HEK293 (cell line): ENCODE results near the gene CSF3.
A peak's percentile ranks its signal among the peaks of the same experiment; 100 is the strongest.

Experiments used
- CTCF ChIA-PET: fragments of 350-600 bp; formaldehyde crosslinking; extraction: SDS; loops from one replicate; lab custom pipeline; 2021; ENCODE audit warnings: antibody characterized with exemption; lab: Yijun Ruan, JAX
- POLR2A ChIA-PET: fragments of 300-600 bp; formaldehyde crosslinking; extraction: SDS; loops from one replicate; lab custom pipeline; 2020; ENCODE audit warnings: antibody characterized with exemption, inconsistent platforms; lab: Yijun Ruan, JAX
- H3K27ac ChIP-seq: fragments of 200-500 bp; sonication (Bioruptor generic); 2 replicates; pipeline ENCODE4 v1.5.1; 2014; ENCODE audit warnings: low read depth, low read length, control low read depth, inconsistent platforms; ENCODE audit errors: extremely low read depth
- H3K36me3 ChIP-seq, 2 experiments: fragments of 200-500 bp in 1 of 2; sonication (Bioruptor generic) in 1 of 2; 1 replicate in 1 of 2; 2 replicates in 1 of 2; pipeline ENCODE4 v1.5.1; 2014 to 2017; ENCODE audit warnings: inconsistent platforms in 2 of 2, low read length in 2 of 2; ENCODE audit not compliant: control insufficient read depth in 2 of 2, insufficient read depth in 1 of 2
- H3K4me1 ChIP-seq: fragments of 200-500 bp; sonication (Bioruptor generic); 2 replicates; pipeline ENCODE4 v1.5.1; 2014; ENCODE audit warnings: mild to moderate bottlenecking, low read length, inconsistent platforms; ENCODE audit not compliant: control insufficient read depth, insufficient read depth
- H3K4me3 ChIP-seq: 2 replicates; pipeline ENCODE4 v1.5.1; 2011; ENCODE audit warnings: low read depth, mild to moderate bottlenecking, control low read depth, low read length, moderate library complexity
- H3K9me3 ChIP-seq: fragments of 200-500 bp; sonication (Bioruptor generic); 2 replicates; pipeline ENCODE4 v1.5.1; 2014; ENCODE audit warnings: low read depth, low read length, inconsistent platforms; ENCODE audit not compliant: control insufficient read depth, insufficient read depth
- GLIS1 ChIP-seq: fragments of 450-650 bp; formaldehyde crosslinking; IDR thresholded peaks from 2 replicates; pipeline ENCODE4 v1.5.1; 2016; ENCODE audit warnings: missing biosample characterization, missing genetic modification characterization
- IKZF3 ChIP-seq: fragments of 450-650 bp; IDR thresholded peaks from 2 replicates; pipeline ENCODE4 v1.5.0; 2018; ENCODE audit warnings: missing biosample characterization, mild to moderate bottlenecking, missing genetic modification characterization, moderate library complexity
- PATZ1 ChIP-seq: fragments of 450-650 bp; formaldehyde crosslinking; IDR thresholded peaks from 2 replicates; pipeline ENCODE4 v1.5.1; 2016; ENCODE audit warnings: missing biosample characterization, missing genetic modification characterization
- PRDM1 ChIP-seq: fragments of 450-650 bp; formaldehyde crosslinking; IDR thresholded peaks from 2 replicates; pipeline ENCODE4; 2016; ENCODE audit warnings: missing biosample characterization, missing genetic modification characterization
- SCRT1 ChIP-seq: fragments of 450-650 bp; formaldehyde crosslinking; IDR thresholded peaks from 2 replicates; pipeline ENCODE4 v1.5.1; 2016; ENCODE audit warnings: missing biosample characterization, missing genetic modification characterization, borderline replicate concordance
- SCRT2 ChIP-seq: fragments of 450-650 bp; formaldehyde crosslinking; IDR thresholded peaks from 2 replicates; pipeline ENCODE4 v1.5.1; 2016; ENCODE audit warnings: missing biosample characterization, missing genetic modification characterization
- SETDB1 ChIP-seq: IDR thresholded peaks from one replicate; pipeline ENCODE4 v1.6.1; 2017; ENCODE audit warnings: mild to moderate bottlenecking, low read length, moderate library complexity, mixed read lengths; ENCODE audit not compliant: insufficient read length
- TCF7L2 ChIP-seq: IDR thresholded peaks from 2 replicates; pipeline ENCODE4 v1.6.1; 2011; ENCODE audit warnings: low read depth, mild to moderate bottlenecking, inconsistent platforms, low read length, moderate library complexity, borderline replicate concordance
- ZBTB44 ChIP-seq: fragments of 450-650 bp; IDR thresholded peaks from 2 replicates; pipeline ENCODE4 v1.5.1; 2018; ENCODE audit warnings: missing biosample characterization, mild to moderate bottlenecking, missing genetic modification characterization
- ZBTB6 ChIP-seq: fragments of 450-650 bp; formaldehyde crosslinking; IDR thresholded peaks from 2 replicates; pipeline ENCODE4 v1.5.1; 2017; ENCODE audit warnings: missing biosample characterization, missing genetic modification characterization
- ZNF175 ChIP-seq: fragments of 450-650 bp; formaldehyde crosslinking; IDR thresholded peaks from 2 replicates; pipeline ENCODE4 v1.5.1; 2016; ENCODE audit warnings: missing biosample characterization, missing genetic modification characterization
- ZNF18 ChIP-seq: fragments of 450-650 bp; formaldehyde crosslinking; IDR thresholded peaks from 2 replicates; pipeline ENCODE4 v1.5.1; 2016; ENCODE audit warnings: missing biosample characterization, missing genetic modification characterization
- ZNF202 ChIP-seq: fragments of 450-650 bp; formaldehyde crosslinking; IDR thresholded peaks from 2 replicates; pipeline ENCODE4 v1.5.1; 2016; ENCODE audit warnings: missing biosample characterization, missing genetic modification characterization, borderline replicate concordance
- ZNF324 ChIP-seq: fragments of 450-650 bp; formaldehyde crosslinking; IDR thresholded peaks from 2 replicates; pipeline ENCODE4 v1.5.1; 2016; ENCODE audit warnings: missing biosample characterization, missing genetic modification characterization
- ZNF37A ChIP-seq: fragments of 450-650 bp; IDR thresholded peaks from 2 replicates; pipeline ENCODE4 v1.5.1; 2018; ENCODE audit warnings: missing biosample characterization, missing genetic modification characterization
- ZNF426 ChIP-seq: fragments of 450-650 bp; formaldehyde crosslinking; IDR thresholded peaks from 2 replicates; pipeline ENCODE4 v1.5.1; 2017; ENCODE audit warnings: missing biosample characterization, missing genetic modification characterization, mild to moderate bottlenecking, inconsistent platforms, moderate library complexity
- ZNF501 ChIP-seq: fragments of 450-650 bp; formaldehyde crosslinking; IDR thresholded peaks from 2 replicates; pipeline ENCODE4 v1.5.1; 2016; ENCODE audit warnings: missing biosample characterization, missing genetic modification characterization
- ZNF555 ChIP-seq: fragments of 450-650 bp; formaldehyde crosslinking; conservative IDR thresholded peaks from 2 replicates; pipeline ENCODE4 v1.5.1; 2017; ENCODE audit warnings: missing biosample characterization, mild to moderate bottlenecking, missing genetic modification characterization, inconsistent platforms
- ZNF600 ChIP-seq: fragments of 450-650 bp; formaldehyde crosslinking; IDR thresholded peaks from 2 replicates; pipeline ENCODE4 v1.5.1; 2016; ENCODE audit warnings: missing biosample characterization, missing genetic modification characterization
- ZNF664 ChIP-seq: fragments of 450-650 bp; formaldehyde crosslinking; IDR thresholded peaks from 2 replicates; pipeline ENCODE4 v1.5.1; 2016; ENCODE audit warnings: missing biosample characterization, missing genetic modification characterization
- ZNF701 ChIP-seq: fragments of 450-650 bp; formaldehyde crosslinking; IDR thresholded peaks from 2 replicates; pipeline ENCODE4 v1.5.1; 2016; ENCODE audit warnings: missing biosample characterization, missing genetic modification characterization
- ZNF707 ChIP-seq: fragments of 450-650 bp; formaldehyde crosslinking; IDR thresholded peaks from 2 replicates; pipeline ENCODE4 v1.5.1; 2016; ENCODE audit warnings: missing biosample characterization, missing genetic modification characterization
- ZNF747 ChIP-seq: fragments of 450-650 bp; formaldehyde crosslinking; IDR thresholded peaks from 2 replicates; pipeline ENCODE4 v1.5.1; 2016; ENCODE audit warnings: missing biosample characterization, missing genetic modification characterization
- ZNF792 ChIP-seq: fragments of 450-650 bp; formaldehyde crosslinking; IDR thresholded peaks from 2 replicates; pipeline ENCODE4 v1.5.1; 2016; ENCODE audit warnings: missing biosample characterization, missing genetic modification characterization
- TF ChIP-seq, protein P1 (sequence below): fragments of 450-650 bp; formaldehyde crosslinking; IDR thresholded peaks from 2 replicates; pipeline ENCODE4; 2016; ENCODE audit warnings: missing biosample characterization, missing genetic modification characterization
- TF ChIP-seq, protein P2 (sequence below): fragments of 450-650 bp; formaldehyde crosslinking; IDR thresholded peaks from 2 replicates; pipeline ENCODE4 v1.5.1; 2016; ENCODE audit warnings: missing biosample characterization, missing genetic modification characterization, borderline replicate concordance

The CSF3 gene

DNA sequence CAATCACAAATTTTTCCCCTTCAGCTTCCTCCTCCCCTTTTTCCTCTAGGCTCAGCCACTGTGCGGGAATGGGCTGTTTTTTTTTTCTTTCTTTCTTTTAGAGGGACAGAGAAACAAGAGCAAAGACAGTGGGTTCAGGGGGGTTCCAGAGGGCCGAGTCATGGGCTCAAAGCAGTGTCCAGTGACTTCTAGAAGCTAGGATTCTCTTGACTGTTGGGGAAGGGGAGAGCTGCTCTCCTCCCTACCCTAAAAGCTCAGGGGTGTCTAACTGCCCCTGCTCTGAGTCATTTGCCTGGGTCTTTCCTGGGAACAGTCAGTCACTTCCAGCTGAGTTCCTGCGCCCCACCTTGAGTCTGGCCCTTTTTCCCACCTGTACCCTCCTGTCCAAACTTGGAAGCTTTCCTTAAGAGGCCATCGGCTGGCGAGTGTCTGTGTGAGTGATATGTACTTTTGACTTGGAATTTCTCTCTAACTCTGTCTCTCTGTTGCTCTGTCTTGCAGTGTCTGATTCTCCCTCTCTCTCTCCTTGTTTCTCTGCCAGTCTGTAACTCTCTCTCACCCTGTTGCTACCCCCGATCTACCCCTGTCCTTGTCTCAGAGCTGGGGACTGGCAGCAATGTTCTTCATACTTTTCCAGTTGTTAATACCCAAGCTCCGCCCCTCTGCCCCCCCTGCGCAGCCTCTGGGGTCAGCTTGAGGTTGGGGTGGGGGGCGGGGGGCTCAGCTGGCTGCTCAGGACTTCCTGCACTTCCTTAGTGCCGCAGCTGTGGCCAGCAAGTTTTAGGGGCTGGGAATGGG lies 49.9 kb downstream of the CSF3 start:
- ChIA-PET CTCF (interaction anchor here (0.8 to 10.6 kb wide), 12 partner anchors 9 to 48 kb away, joined by 3 to 166 read pairs (median 8); partner anchors contain the start of genes MED24 and NR1D1), POLR2A (interaction anchor here (0.6 to 3.1 kb wide), 12 partner anchors 8 to 103 kb away, joined by 3 to 15 read pairs (median 5); partner anchors contain the start of genes CASC3, MED24 and NR1D1)
- Histone ChIP-seq H3K4me1 (peaks cover 29% of the 10 kb centered on the region), H3K36me3 (no peaks in the 10 kb centered on the region), H3K9me3 (no peaks in the 10 kb centered on the region), H3K27ac (no peak overlapping the region), H3K4me3 (no peak overlapping the region)
- TF ChIP-seq, protein P1, sequence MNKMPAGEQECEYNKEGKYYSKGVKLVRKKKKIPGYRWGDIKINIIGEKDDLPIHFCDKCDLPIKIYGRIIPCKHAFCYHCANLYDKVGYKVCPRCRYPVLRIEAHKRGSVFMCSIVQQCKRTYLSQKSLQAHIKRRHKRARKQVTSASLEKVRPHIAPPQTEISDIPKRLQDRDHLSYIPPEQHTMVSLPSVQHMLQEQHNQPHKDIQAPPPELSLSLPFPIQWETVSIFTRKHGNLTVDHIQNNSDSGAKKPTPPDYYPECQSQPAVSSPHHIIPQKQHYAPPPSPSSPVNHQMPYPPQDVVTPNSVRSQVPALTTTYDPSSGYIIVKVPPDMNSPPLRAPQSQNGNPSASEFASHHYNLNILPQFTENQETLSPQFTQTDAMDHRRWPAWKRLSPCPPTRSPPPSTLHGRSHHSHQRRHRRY (tag by site-specific recombination), result no peak
- no peak for TF ChIP-seq ZNF37A (tag by site-specific recombination)
- TF ChIP-seq ZNF600, result peak; percentile 17; the same call in 1 of the 2 replicates
- TF ChIP-seq ZNF555 (tag by site-specific recombination), result no peak
- TF ChIP-seq, protein P2, sequence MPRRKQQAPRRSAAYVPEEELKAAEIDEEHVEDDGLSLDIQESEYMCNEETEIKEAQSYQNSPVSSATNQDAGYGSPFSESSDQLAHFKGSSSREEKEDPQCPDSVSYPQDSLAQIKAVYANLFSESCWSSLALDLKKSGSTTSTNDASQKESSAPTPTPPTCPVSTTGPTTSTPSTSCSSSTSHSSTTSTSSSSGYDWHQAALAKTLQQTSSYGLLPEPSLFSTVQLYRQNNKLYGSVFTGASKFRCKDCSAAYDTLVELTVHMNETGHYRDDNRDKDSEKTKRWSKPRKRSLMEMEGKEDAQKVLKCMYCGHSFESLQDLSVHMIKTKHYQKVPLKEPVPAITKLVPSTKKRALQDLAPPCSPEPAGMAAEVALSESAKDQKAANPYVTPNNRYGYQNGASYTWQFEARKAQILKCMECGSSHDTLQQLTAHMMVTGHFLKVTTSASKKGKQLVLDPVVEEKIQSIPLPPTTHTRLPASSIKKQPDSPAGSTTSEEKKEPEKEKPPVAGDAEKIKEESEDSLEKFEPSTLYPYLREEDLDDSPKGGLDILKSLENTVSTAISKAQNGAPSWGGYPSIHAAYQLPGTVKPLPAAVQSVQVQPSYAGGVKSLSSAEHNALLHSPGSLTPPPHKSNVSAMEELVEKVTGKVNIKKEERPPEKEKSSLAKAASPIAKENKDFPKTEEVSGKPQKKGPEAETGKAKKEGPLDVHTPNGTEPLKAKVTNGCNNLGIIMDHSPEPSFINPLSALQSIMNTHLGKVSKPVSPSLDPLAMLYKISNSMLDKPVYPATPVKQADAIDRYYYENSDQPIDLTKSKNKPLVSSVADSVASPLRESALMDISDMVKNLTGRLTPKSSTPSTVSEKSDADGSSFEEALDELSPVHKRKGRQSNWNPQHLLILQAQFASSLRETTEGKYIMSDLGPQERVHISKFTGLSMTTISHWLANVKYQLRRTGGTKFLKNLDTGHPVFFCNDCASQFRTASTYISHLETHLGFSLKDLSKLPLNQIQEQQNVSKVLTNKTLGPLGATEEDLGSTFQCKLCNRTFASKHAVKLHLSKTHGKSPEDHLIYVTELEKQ (tag by site-specific recombination), result no peak
- no peak for TF ChIP-seq ZNF18 (tag by site-specific recombination)
- TF ChIP-seq PRDM1 (tag by site-specific recombination), result peak; percentile 39; the same call in 1 of the 2 replicates
- TF ChIP-seq ZNF501 (tag by site-specific recombination), result no peak
- no peak for TF ChIP-seq ZNF664 (tag by site-specific recombination)
- TF ChIP-seq ZBTB6, result no peak
- no peak for TF ChIP-seq ZNF707 (tag by site-specific recombination)
- no peak for TF ChIP-seq ZNF701 (tag by site-specific recombination)
- TF ChIP-seq ZNF324 (tag by site-specific recombination), result no peak
- TF ChIP-seq ZNF792, result no peak
- TF ChIP-seq ZNF747 (tag by site-specific recombination), result no peak
- no peak for TF ChIP-seq TCF7L2
- no peak for TF ChIP-seq ZNF202
- no peak for TF ChIP-seq ZNF426
- TF ChIP-seq IKZF3 (tag by site-specific recombination), result 0 out of 2 replicates have a peak, but pooled peaks have one; percentile 8
- 0 out of 2 replicates have a peak, but pooled peaks have one; percentile 19 for TF ChIP-seq PATZ1 (tag by site-specific recombination)
- TF ChIP-seq SETDB1, result no peak
- TF ChIP-seq SCRT1, result 0 out of 2 replicates have a peak, but pooled peaks have one; percentile 34
- no peak for TF ChIP-seq ZNF175 (tag by site-specific recombination)
- no peak for TF ChIP-seq ZBTB44
- peak; percentile 77 for TF ChIP-seq GLIS1 (tag by site-specific recombination)
- TF ChIP-seq SCRT2 (tag by site-specific recombination), result peak; percentile 85
